MM.1S (cell line): ENCODE data around the gene MX1.

Experiments
- CTCF ChIP-seq: fragments of 300-600 bp; sonication (generic); IDR thresholded peaks from 2 replicates; pipeline ENCODE4 v1.5.1; 2016; ENCODE audit warnings: antibody characterized with exemption, low read length, mixed read lengths
- EZH2phosphoT487 ChIP-seq: fragments of 300-600 bp; sonication (generic); IDR thresholded peaks from 2 replicates; pipeline ENCODE4 v1.6.1; 2018; ENCODE audit warnings: antibody characterized with exemption, low read length

GRCh38 chr21:41403966-41404365 is 22.1 kb upstream of the MX1 start:
- TF ChIP-seq CTCF, result no peak
- no peak for TF ChIP-seq EZH2phosphoT487
